HFFc6 (cell line): ENCODE data around the gene SCP2. TPM values are rescaled to one million over a fixed set of nuclear protein-coding genes. Genes with fewer than 3 reads are reported as not detected.
A peak's percentile ranks its signal among the peaks of the same experiment; 100 is the strongest.

Experiments used
- DNase-seq: peaks from one replicate; pipeline ENCODE4 v3.0.0-alpha.2; 2018
- H3K27ac Mint-ChIP-seq: 2 replicates; pipeline ENCODE4 v1.8.0; 2020; ENCODE audit warnings: mild to moderate bottlenecking, mixed read lengths
- H3K27me3 Mint-ChIP-seq: 2 replicates; pipeline ENCODE4 v1.8.0; 2021; ENCODE audit warnings: mild to moderate bottlenecking, moderate library complexity, mixed read lengths; ENCODE audit not compliant: insufficient read depth
- H3K36me3 Mint-ChIP-seq: 2 replicates; pipeline ENCODE4 v1.8.0; 2021; ENCODE audit warnings: low read depth, mixed read lengths
- H3K4me1 Mint-ChIP-seq: 2 replicates; pipeline ENCODE4 v1.8.0; 2020; ENCODE audit warnings: low read depth, mixed read lengths
- H3K4me3 Mint-ChIP-seq: 2 replicates; pipeline ENCODE4 v1.8.0; 2020; ENCODE audit warnings: mild to moderate bottlenecking, moderate library complexity, mixed read lengths
- H3K9me3 Mint-ChIP-seq: 2 replicates; pipeline ENCODE4 v1.8.0; 2020; ENCODE audit warnings: mild to moderate bottlenecking, mixed read lengths
- total RNA-seq, 6 experiments: library from RNA; stranded (reverse); fragmentation: NEBNext Ultra II Directional; extraction: Animal tissue kit (Norgen Biotek cat#: 25700); gene quantifications; 2 replicates in 1 of 6; 3 replicates in 5 of 6; pipeline ENCODE4 v1.2.3, GENCODE V29; 2021
- TF ChIP-seq, protein P1 (sequence below): fragments of 200-600 bp; sonication (generic); IDR thresholded peaks from 2 replicates; pipeline ENCODE4 v1.5.0; 2021; ENCODE audit warnings: antibody characterized with exemption, mild to moderate bottlenecking

SCP2 gene
- total RNA-seq, 6 experiments from 2014 or later, result 122 to 159 (median 156) TPM

DNA sequence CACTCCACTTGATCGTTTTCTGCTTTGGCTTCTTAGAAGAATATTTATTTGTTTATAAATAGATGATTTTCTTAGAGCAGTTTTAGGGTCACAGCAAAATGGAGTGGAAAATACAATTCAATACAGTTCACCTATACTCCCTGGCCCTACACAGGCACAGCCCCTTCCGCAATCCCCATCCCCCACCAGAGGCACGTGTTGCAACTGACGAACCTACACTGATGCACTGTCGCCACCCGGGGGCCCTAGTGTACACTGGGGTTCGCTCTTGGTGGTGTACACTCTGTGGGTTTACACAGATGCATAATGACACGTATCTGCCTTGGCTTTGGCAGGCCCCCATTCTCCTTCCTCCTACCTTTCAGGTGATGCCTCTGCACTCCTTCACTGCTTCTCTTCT lies 13.5 kb upstream of the SCP2 start:
- Mint-ChIP-seq H3K27me3 (peaks cover 3% of the 10 kb centered on the region; the same call in 1 of the 2 replicates), H3K9me3 (no peaks in the 10 kb centered on the region), H3K36me3 (no peaks in the 10 kb centered on the region), H3K4me1 (no peaks in the 10 kb centered on the region), H3K27ac (no peak overlapping the region), H3K4me3 (no peak overlapping the region)
- no peak for DNase-seq
- TF ChIP-seq, protein P1, sequence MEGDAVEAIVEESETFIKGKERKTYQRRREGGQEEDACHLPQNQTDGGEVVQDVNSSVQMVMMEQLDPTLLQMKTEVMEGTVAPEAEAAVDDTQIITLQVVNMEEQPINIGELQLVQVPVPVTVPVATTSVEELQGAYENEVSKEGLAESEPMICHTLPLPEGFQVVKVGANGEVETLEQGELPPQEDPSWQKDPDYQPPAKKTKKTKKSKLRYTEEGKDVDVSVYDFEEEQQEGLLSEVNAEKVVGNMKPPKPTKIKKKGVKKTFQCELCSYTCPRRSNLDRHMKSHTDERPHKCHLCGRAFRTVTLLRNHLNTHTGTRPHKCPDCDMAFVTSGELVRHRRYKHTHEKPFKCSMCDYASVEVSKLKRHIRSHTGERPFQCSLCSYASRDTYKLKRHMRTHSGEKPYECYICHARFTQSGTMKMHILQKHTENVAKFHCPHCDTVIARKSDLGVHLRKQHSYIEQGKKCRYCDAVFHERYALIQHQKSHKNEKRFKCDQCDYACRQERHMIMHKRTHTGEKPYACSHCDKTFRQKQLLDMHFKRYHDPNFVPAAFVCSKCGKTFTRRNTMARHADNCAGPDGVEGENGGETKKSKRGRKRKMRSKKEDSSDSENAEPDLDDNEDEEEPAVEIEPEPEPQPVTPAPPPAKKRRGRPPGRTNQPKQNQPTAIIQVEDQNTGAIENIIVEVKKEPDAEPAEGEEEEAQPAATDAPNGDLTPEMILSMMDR, result peak; percentile 17; the same call in 1 of the 2 replicates

DNA sequence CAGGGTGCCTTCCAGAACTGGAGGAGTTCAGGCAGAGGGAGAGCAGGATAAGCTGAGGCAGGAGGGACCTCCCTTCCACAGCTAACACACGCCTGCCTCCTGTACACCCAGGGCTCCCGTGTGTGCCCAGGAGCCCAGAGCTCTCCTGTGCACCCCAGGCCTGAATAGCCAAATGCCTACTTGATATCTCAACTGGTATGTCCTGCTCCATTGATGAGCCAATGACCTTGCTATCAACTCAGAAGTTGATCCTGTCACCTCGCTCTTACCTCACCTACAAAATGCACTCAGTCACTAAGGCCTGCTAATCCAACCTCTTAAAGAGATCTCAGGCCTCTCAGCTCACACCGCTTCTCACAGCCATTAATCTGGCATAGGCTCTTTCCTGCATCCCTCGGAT lies 12.6 kb upstream of the SCP2 start:
- DNase-seq, result no peak
- Mint-ChIP-seq H3K27ac (no peak overlapping the region), H3K9me3 (no peaks in the 10 kb centered on the region), H3K36me3 (no peaks in the 10 kb centered on the region), H3K27me3 (peaks cover 3% of the 10 kb centered on the region; the same call in 1 of the 2 replicates), H3K4me3 (no peak overlapping the region), H3K4me1 (peaks cover under 1% of the 10 kb centered on the region; the same call in 1 of the 2 replicates)
- TF ChIP-seq, protein P1, result no peak

DNA sequence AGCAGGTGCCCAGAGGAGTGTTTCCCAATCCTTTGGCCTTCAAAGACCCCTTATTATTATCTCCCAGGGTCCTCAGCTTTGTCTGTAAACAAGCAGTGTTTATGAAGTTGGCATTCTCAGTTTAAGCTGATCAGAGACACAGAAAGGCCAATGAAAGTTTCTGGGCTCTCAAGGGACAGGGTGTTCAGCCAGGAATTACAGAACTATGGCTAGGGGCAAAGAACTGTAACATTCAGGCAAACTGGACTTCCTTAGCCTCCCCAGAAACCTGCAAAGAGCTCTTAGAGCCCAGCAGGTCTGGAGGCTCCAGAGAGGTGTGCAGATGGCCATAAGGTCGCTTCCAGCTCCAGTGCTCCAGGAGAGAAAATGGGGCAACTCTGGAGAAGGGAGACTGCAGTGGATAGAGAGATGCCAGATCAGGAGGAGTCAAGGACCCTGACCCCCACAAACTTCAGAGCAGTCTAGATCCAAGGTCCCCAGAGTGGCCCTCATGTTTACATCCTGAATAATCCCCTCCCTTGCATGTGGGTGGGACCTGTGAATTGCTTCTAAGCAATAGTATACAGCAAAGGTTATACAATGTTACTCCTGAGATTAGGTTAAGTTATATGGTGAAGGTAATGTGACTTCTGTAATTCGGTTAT lies 11.7 kb upstream of the SCP2 start:
- TF ChIP-seq, protein P1, result no peak
- Mint-ChIP-seq H3K36me3 (peaks cover 6% of the 10 kb centered on the region; the same call in 1 of the 2 replicates), H3K4me1 (peaks cover 9% of the 10 kb centered on the region)

DNA sequence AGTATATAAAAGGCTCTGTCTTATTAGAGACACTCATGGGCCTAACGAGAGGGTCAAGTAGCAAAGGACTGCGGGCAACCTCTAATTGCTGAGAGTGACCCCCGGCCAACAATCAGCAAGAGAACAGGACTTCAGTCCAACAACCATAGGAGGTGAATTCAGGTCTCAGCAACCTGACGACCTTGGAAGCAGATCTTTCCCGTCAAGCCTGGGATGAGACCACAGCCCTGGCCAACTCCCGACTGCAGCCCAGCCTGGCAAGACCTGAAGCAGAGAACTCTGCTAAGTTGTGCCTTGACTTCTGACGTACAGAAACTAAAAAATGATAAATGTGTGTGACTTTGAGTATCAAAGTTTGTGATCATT lies 11.2 kb upstream of the SCP2 start:
- H3K9me3 Mint-ChIP-seq, result no peaks in the 10 kb centered on the region
- no peak overlapping the region for H3K4me3 Mint-ChIP-seq
- peaks cover 6% of the 10 kb centered on the region; the same call in 1 of the 2 replicates for H3K36me3 Mint-ChIP-seq
- TF ChIP-seq, protein P1, result no peak
- H3K27me3 Mint-ChIP-seq, result peaks cover 3% of the 10 kb centered on the region; the same call in 1 of the 2 replicates
- H3K4me1 Mint-ChIP-seq, result peaks cover 14% of the 10 kb centered on the region
- no peak overlapping the region for H3K27ac Mint-ChIP-seq
- DNase-seq, result no peak

More for the DNA sequence above, 11.7 kb upstream of the SCP2 start:
- Mint-ChIP-seq H3K9me3 (no peaks in the 10 kb centered on the region), H3K27me3 (peaks cover 3% of the 10 kb centered on the region; the same call in 1 of the 2 replicates), H3K4me3 (no peak overlapping the region), H3K27ac (no peak overlapping the region)
- no peak for DNase-seq

DNA sequence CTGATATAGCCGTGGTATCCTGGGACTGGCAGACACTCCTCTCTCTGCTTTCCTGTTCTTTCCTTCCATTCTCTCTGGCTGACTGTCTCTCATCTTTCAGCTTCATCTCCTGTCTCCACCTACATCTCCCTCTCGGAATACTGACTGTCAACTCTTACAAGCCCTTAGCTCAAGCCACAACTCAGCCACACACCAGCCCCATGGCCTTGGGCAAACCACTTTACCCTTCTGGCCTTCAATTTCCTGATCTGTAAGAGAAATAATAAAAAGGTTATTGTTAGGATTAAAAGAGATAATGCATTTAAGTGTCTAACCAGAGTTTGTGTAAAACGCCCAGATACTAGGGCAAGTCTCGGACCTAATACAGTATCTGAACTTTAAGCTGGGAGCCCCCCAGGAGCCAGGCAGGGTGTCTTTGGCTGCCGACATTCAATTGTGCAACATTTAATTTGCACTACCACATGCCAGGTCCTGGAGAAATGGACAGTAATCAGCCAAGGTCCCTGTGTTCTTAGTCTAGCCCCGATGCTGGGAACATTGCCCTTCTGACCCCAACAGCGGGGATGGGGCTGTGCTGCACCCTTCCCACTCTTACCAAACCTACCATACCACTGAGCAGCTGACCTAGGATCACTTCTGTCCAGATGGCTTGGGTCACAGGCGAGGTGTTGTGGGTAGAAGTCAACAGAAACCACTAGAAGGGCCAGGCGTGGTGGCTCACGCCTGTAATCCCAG lies 10.7 kb upstream of the SCP2 start:
- H3K9me3 Mint-ChIP-seq, result no peaks in the 10 kb centered on the region
- H3K27ac Mint-ChIP-seq, result no peak overlapping the region
- TF ChIP-seq, protein P1, result no peak
- peaks cover 3% of the 10 kb centered on the region; the same call in 1 of the 2 replicates for H3K27me3 Mint-ChIP-seq
- no peak overlapping the region for H3K4me3 Mint-ChIP-seq
- peaks cover 14% of the 10 kb centered on the region for H3K4me1 Mint-ChIP-seq
- peaks cover 6% of the 10 kb centered on the region; the same call in 1 of the 2 replicates for H3K36me3 Mint-ChIP-seq
- no peak for DNase-seq
